IMR-90 (cell line): ENCODE measurements around the gene IFNA16. TPM values are rescaled to one million over a fixed set of nuclear protein-coding genes. Genes with fewer than 3 reads are reported as not detected.

Source experiments
- ATAC-seq: fragments of 200-7000 bp; cut with Tn5 transposase; 2 replicates; pipeline ENCODE4 v1.9.1; 2020; ENCODE audit warnings: low read depth, mild to moderate bottlenecking, moderate library complexity
- BruUV-seq: library from RNA; stranded (reverse); fragments of 400-500 nt; replicated peaks from 2 replicates; lab custom pipeline; 2021; lab: Mats Ljungman, UMichigan
- CTCF ChIA-PET: fragments of 300-600 bp; formaldehyde crosslinking; extraction: SDS; loops from one replicate; lab custom pipeline; 2021; ENCODE audit warnings: antibody characterized with exemption; lab: Yijun Ruan, JAX
- POLR2A ChIA-PET: fragments of 300-600 bp; sonication (Branson Sonifier 250); formaldehyde crosslinking; loops from one replicate; lab custom pipeline; 2022; ENCODE audit warnings: antibody characterized with exemption; ENCODE audit not compliant: unreplicated experiment; lab: Charles Lee
- DNase-seq: peaks from one replicate; pipeline ENCODE4 v3.0.0; 2013
- H2AFZ ChIP-seq: replicated peaks from 2 replicates; pipeline ENCODE3; 2013; ENCODE audit warnings: low read length, mild to moderate bottlenecking; ENCODE audit not compliant: poor library complexity
- H2AK5ac ChIP-seq: 2 replicates; pipeline ENCODE4 v1.6.1; 2013; ENCODE audit warnings: low read depth, low read length, inconsistent platforms
- H2AK9ac ChIP-seq: replicated peaks from 2 replicates; pipeline ENCODE3; 2013; ENCODE audit warnings: mild to moderate bottlenecking, low read depth, low read length, moderate library complexity; ENCODE audit not compliant: poor library complexity
- H2BK120ac ChIP-seq: 2 replicates; pipeline ENCODE4 v1.6.1; 2013; ENCODE audit warnings: low read depth, low read length, inconsistent platforms
- H2BK15ac ChIP-seq: 3 replicates; pipeline ENCODE4 v1.6.1; 2013; ENCODE audit warnings: low read depth, low read length, inconsistent platforms
- H2BK20ac ChIP-seq: 2 replicates; pipeline ENCODE4 v1.6.1; 2013; ENCODE audit warnings: low read depth, mild to moderate bottlenecking, inconsistent platforms, low read length, moderate library complexity
- H2BK5ac ChIP-seq: 2 replicates; pipeline ENCODE4 v1.6.1; 2013; ENCODE audit warnings: mild to moderate bottlenecking, low read depth, low read length, inconsistent platforms; ENCODE audit not compliant: poor library complexity, severe bottlenecking
- H3K14ac ChIP-seq: replicated peaks from 2 replicates; pipeline ENCODE4 v1.6.1; 2013; ENCODE audit warnings: low read depth, low read length, inconsistent platforms
- H3K18ac ChIP-seq: 2 replicates; pipeline ENCODE4 v1.6.1; 2013; ENCODE audit warnings: low read depth, low read length, control low read depth
- H3K23ac ChIP-seq: 2 replicates; pipeline ENCODE4 v1.6.1; 2013; ENCODE audit warnings: low read depth, low read length, inconsistent platforms
- H3K27ac ChIP-seq: 2 replicates; pipeline ENCODE4 v1.5.1; 2013; ENCODE audit warnings: mild to moderate bottlenecking, control low read depth, low read length; ENCODE audit not compliant: insufficient read depth
- H3K27me3 ChIP-seq: 2 replicates; pipeline ENCODE4 v1.6.1; 2013; ENCODE audit warnings: low read length; ENCODE audit not compliant: control insufficient read depth, insufficient read depth
- H3K36me3 ChIP-seq: 2 replicates; pipeline ENCODE4 v1.6.1; 2013; ENCODE audit warnings: low read length, mixed read lengths; ENCODE audit not compliant: control insufficient read depth, insufficient read depth
- H3K4ac ChIP-seq: 2 replicates; pipeline ENCODE4 v1.6.1; 2013; ENCODE audit warnings: low read depth, low read length, inconsistent platforms
- H3K4me1 ChIP-seq: 2 replicates; pipeline ENCODE4 v1.6.1; 2013; ENCODE audit warnings: low read length, mixed read lengths; ENCODE audit not compliant: control insufficient read depth, insufficient read depth
- H3K4me2 ChIP-seq: 2 replicates; pipeline ENCODE4 v1.6.1; 2013; ENCODE audit warnings: low read depth, mild to moderate bottlenecking, control low read depth, low read length, moderate library complexity
- H3K4me3 ChIP-seq: 2 replicates; pipeline ENCODE4 v1.5.1; 2013; ENCODE audit warnings: low read depth, mild to moderate bottlenecking, control low read depth, low read length, moderate library complexity; ENCODE audit not compliant: insufficient read depth
- H3K56ac ChIP-seq: 2 replicates; pipeline ENCODE4 v1.6.1; 2013; ENCODE audit warnings: low read length, inconsistent platforms; ENCODE audit not compliant: insufficient read depth; ENCODE audit errors: extremely low read depth
- H3K79me1 ChIP-seq, 2 experiments: 2 replicates each; pipeline ENCODE4 v1.6.1; 2013; ENCODE audit warnings: low read length in 2 of 2, inconsistent platforms in 1 of 2, low read depth in 1 of 2
- H3K9ac ChIP-seq: 2 replicates; pipeline ENCODE4 v1.6.1; 2013; ENCODE audit warnings: low read depth, low read length, control low read depth
- H3K9me1 ChIP-seq: 2 replicates; pipeline ENCODE4 v1.6.1; 2013; ENCODE audit warnings: low read length, inconsistent platforms; ENCODE audit not compliant: insufficient read depth
- H3K9me3 ChIP-seq: 2 replicates; pipeline ENCODE4 v1.6.1; 2013; ENCODE audit warnings: low read length; ENCODE audit not compliant: control insufficient read depth, insufficient read depth
- H4K20me1 ChIP-seq: 2 replicates; pipeline ENCODE4 v1.6.1; 2013; ENCODE audit warnings: low read length, inconsistent platforms; ENCODE audit not compliant: insufficient read depth
- H4K5ac ChIP-seq: 2 replicates; pipeline ENCODE4 v1.6.1; 2013; ENCODE audit warnings: mild to moderate bottlenecking, low read depth, low read length, control low read depth
- H4K8ac ChIP-seq, 2 experiments: 2 replicates each; pipeline ENCODE4 v1.6.1; 2013; ENCODE audit warnings: low read depth in 2 of 2, low read length in 2 of 2, control low read depth in 1 of 2, inconsistent platforms in 1 of 2
- H4K91ac ChIP-seq: 2 replicates; pipeline ENCODE4 v1.6.1; 2013; ENCODE audit warnings: low read depth, low read length, inconsistent platforms; ENCODE audit not compliant: insufficient read depth
- BHLHE40 ChIP-seq: fragments of 150-350 bp; IDR thresholded peaks from 2 replicates; pipeline ENCODE4 v1.6.1; 2016; ENCODE audit warnings: mild to moderate bottlenecking, low read depth, low read length
- CEBPB ChIP-seq: IDR thresholded peaks from 2 replicates; pipeline ENCODE4 v1.6.1; 2012; ENCODE audit warnings: low read depth, low read length, improper control_type of control experiment
- CHD1 ChIP-seq: IDR thresholded peaks from 2 replicates; pipeline ENCODE4 v1.6.1; 2012; ENCODE audit warnings: low read depth, low read length, improper control_type of control experiment
- FOS ChIP-seq: fragments of 150-350 bp; IDR thresholded peaks from 2 replicates; pipeline ENCODE4 v1.6.1; 2016; ENCODE audit warnings: low read depth, low read length
- MAFK ChIP-seq: IDR thresholded peaks from 2 replicates; pipeline ENCODE4 v1.6.1; 2012; ENCODE audit warnings: low read depth, low read length, improper control_type of control experiment
- MAZ ChIP-seq: IDR thresholded peaks from 2 replicates; pipeline ENCODE4 v1.6.1; 2012; ENCODE audit warnings: low read depth, mild to moderate bottlenecking, low read length, improper control_type of control experiment, moderate library complexity, borderline replicate concordance
- MXI1 ChIP-seq: IDR thresholded peaks from 2 replicates; pipeline ENCODE4 v1.6.1; 2012; ENCODE audit warnings: low read depth, mild to moderate bottlenecking, low read length, moderate library complexity, borderline replicate concordance
- NFE2L2 ChIP-seq: fragments of 150-350 bp; IDR thresholded peaks from 2 replicates; pipeline ENCODE4 v1.6.1; 2016; ENCODE audit warnings: low read depth, mild to moderate bottlenecking, low read length
- POLR2A ChIP-seq: IDR thresholded peaks from 2 replicates; pipeline ENCODE4 v1.6.1; 2012; ENCODE audit warnings: mild to moderate bottlenecking, low read depth, low read length
- RAD21 ChIP-seq: IDR thresholded peaks from 2 replicates; pipeline ENCODE4 v1.6.1; 2012; ENCODE audit warnings: low read length, improper control_type of control experiment
- RCOR1 ChIP-seq: IDR thresholded peaks from 2 replicates; pipeline ENCODE4 v1.6.1; 2012; ENCODE audit warnings: mild to moderate bottlenecking, low read length, improper control_type of control experiment; ENCODE audit not compliant: insufficient replicate concordance
- RFX5 ChIP-seq: IDR thresholded peaks from 2 replicates; pipeline ENCODE4 v1.8.0; 2012; ENCODE audit warnings: low read depth, mild to moderate bottlenecking, low read length, moderate library complexity
- SMC3 ChIP-seq: fragments of 150-350 bp; IDR thresholded peaks from 2 replicates; pipeline ENCODE4 v1.6.1; 2016; ENCODE audit warnings: low read depth, mild to moderate bottlenecking, antibody characterized with exemption, low read length, moderate library complexity
- whole genome bisulfite sequencing, 2 experiments: methylation state at CpG; one replicate each; pipeline versions ENCODE4 v1.1.5 to v1.1.7; 2013; ENCODE audit warnings: missing lambda C conversion rate in 2 of 2; ENCODE audit not compliant: insufficient read length in 1 of 2; ENCODE audit errors: extremely low coverage in 2 of 2; 5-methylcytosine and 5-hydroxymethylcytosine counted together
- dilution Hi-C: fragments of 300-500 bp; cut with HindIII; formaldehyde crosslinking; loops from one replicate; pipeline ENCODE4 v1.14.3; 2018; ENCODE audit warnings: low sequenced_read_pairs; ENCODE audit not compliant: unreplicated experiment
- in situ Hi-C: fragments of 300-500 bp; cut with MboI; formaldehyde crosslinking; loops from 3 replicates; pipeline ENCODE4 v1.14.3; 2019; ENCODE audit warnings: low sequenced_read_pairs, inconsistent platforms, mixed read lengths
- intact Hi-C: fragments of 100-400 bp; cut with micrococcal nuclease; formaldehyde crosslinking; loops from 2 replicates; pipeline ENCODE4 v1.10.0; 2022
- polyA plus RNA-seq, 3 experiments: library from polyadenylated mRNA; depleted of rRNA; stranded (reverse); fragments of >200 nt; gene quantifications; 2 replicates each; pipeline ENCODE4 v1.2.3, GENCODE V29; 2012; ENCODE audit warnings: low replicate concordance in 1 of 3
- total RNA-seq: library from RNA; depleted of rRNA; stranded (reverse); fragments of >200 nt; gene quantifications from 2 replicates; pipeline ENCODE4 v1.2.3, GENCODE V29; 2012
- TF ChIP-seq, protein P1 (sequence below): fragments of 150-350 bp; IDR thresholded peaks from 2 replicates; pipeline ENCODE4 v1.6.1; 2017; ENCODE audit warnings: mild to moderate bottlenecking, antibody characterized with exemption, low read length, low read depth
- TF ChIP-seq, protein P2 (sequence below): conservative IDR thresholded peaks from 2 replicates; pipeline ENCODE4 v1.5.1; 2012; ENCODE audit warnings: mild to moderate bottlenecking, low read depth, low read length, improper control_type of control experiment
- TF ChIP-seq, protein P3 (sequence below): fragments of 150-350 bp; IDR thresholded peaks from 2 replicates; pipeline ENCODE4 v1.6.1; 2016; ENCODE audit warnings: low read depth, mild to moderate bottlenecking, low read length, moderate library complexity, borderline replicate concordance

IFNA16 gene
- total and polyA plus RNA-seq, 2 of the 4 experiments (the other 2 are of a cell fraction) = not detected

DNA sequence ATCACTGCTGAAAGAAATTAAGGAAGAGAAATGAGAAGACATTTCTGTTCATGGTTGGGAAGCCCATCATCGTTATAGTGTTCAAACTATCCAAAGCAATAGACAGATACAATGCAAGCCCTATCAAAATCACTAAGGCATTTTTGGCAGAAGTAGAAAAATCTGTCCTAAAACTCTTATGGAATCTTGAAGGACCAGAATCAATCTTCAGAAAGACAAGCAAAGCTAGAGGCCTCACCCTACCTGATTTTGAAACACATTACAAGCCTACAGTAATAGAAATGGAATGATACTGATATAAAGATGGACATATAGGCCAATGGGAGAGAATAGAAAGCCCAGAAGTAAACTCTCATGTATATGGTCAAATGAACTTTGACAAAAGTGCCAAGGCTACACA lies 45.8 kb downstream of the IFNA16 start:
- ATAC-seq (no peak), DNase-seq (no peak)
- H2AK5ac ChIP-seq = no peak overlapping the region
- no peak overlapping the region for H2AFZ ChIP-seq
- H3K4me3 ChIP-seq = no peak overlapping the region
- dilution Hi-C loops (no loop called here), intact Hi-C loops (no loop called here), in situ Hi-C loops (no loop called here)
- H3K9me3 ChIP-seq = no peaks in the 10 kb centered on the region
- no peak overlapping the region for H2BK15ac ChIP-seq
- no peaks in the 10 kb centered on the region for H3K36me3 ChIP-seq
- no peaks in the 10 kb centered on the region for H3K27me3 ChIP-seq
- no peak overlapping the region for H2BK20ac ChIP-seq
- whole genome bisulfite sequencing, 2 experiments = no CpG with 5 or more reads among the region's 1 CpG
- H2AK9ac ChIP-seq = no peak overlapping the region
- no TSS peak for BruUV-seq
- H3K18ac ChIP-seq = no peak overlapping the region
- no peak for TF ChIP-seq NFE2L2
- TF ChIP-seq MXI1 = no peak
- no peak for TF ChIP-seq RFX5
- no peak for TF ChIP-seq POLR2A
- no peak for TF ChIP-seq BHLHE40
- TF ChIP-seq MAFK = no peak
- no peak for TF ChIP-seq RAD21
- TF ChIP-seq CHD1 = no peak
- no peak for TF ChIP-seq SMC3
- TF ChIP-seq, protein P1, sequence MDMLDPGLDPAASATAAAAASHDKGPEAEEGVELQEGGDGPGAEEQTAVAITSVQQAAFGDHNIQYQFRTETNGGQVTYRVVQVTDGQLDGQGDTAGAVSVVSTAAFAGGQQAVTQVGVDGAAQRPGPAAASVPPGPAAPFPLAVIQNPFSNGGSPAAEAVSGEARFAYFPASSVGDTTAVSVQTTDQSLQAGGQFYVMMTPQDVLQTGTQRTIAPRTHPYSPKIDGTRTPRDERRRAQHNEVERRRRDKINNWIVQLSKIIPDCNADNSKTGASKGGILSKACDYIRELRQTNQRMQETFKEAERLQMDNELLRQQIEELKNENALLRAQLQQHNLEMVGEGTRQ = no peak
- TF ChIP-seq FOS = no peak
- no peak for TF ChIP-seq MAZ
- TF ChIP-seq, protein P2, sequence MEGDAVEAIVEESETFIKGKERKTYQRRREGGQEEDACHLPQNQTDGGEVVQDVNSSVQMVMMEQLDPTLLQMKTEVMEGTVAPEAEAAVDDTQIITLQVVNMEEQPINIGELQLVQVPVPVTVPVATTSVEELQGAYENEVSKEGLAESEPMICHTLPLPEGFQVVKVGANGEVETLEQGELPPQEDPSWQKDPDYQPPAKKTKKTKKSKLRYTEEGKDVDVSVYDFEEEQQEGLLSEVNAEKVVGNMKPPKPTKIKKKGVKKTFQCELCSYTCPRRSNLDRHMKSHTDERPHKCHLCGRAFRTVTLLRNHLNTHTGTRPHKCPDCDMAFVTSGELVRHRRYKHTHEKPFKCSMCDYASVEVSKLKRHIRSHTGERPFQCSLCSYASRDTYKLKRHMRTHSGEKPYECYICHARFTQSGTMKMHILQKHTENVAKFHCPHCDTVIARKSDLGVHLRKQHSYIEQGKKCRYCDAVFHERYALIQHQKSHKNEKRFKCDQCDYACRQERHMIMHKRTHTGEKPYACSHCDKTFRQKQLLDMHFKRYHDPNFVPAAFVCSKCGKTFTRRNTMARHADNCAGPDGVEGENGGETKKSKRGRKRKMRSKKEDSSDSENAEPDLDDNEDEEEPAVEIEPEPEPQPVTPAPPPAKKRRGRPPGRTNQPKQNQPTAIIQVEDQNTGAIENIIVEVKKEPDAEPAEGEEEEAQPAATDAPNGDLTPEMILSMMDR = no peak
- no peak for TF ChIP-seq CEBPB
- TF ChIP-seq, protein P3, sequence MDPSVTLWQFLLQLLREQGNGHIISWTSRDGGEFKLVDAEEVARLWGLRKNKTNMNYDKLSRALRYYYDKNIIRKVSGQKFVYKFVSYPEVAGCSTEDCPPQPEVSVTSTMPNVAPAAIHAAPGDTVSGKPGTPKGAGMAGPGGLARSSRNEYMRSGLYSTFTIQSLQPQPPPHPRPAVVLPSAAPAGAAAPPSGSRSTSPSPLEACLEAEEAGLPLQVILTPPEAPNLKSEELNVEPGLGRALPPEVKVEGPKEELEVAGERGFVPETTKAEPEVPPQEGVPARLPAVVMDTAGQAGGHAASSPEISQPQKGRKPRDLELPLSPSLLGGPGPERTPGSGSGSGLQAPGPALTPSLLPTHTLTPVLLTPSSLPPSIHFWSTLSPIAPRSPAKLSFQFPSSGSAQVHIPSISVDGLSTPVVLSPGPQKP = no peak
- TF ChIP-seq RCOR1 = no peak
- no peak overlapping the region for H2BK120ac ChIP-seq
- H3K14ac ChIP-seq = no peak overlapping the region
- H3K27ac ChIP-seq = no peak overlapping the region
- H4K5ac ChIP-seq = no peak overlapping the region
- H3K56ac ChIP-seq = no peak overlapping the region
- H4K8ac ChIP-seq = no peak overlapping the region
- no peaks in the 10 kb centered on the region for H3K79me1 ChIP-seq
- no peak overlapping the region for H3K4me2 ChIP-seq
- POLR2A ChIA-PET = no interaction called here
- no peaks in the 10 kb centered on the region for H4K20me1 ChIP-seq
- no peaks in the 10 kb centered on the region for H3K4me1 ChIP-seq
- no peak overlapping the region for H3K4ac ChIP-seq
- CTCF ChIA-PET = no interaction called here
- H3K9ac ChIP-seq = no peak overlapping the region
- H2BK5ac ChIP-seq = no peak overlapping the region
- H4K91ac ChIP-seq = no peak overlapping the region
- no peaks in the 10 kb centered on the region for H3K9me1 ChIP-seq
- no peak overlapping the region for H3K23ac ChIP-seq
